NCI-H146 (cell line): Measurements from ENCODE around the gene PRPF6.

ENCODE experiments used
- DNase-seq: peaks from one replicate; lab custom pipeline; 2025; lab: John Stamatoyannopoulos, UW

PRPF6 gene

GRCh38 chr20:64049060-64049877 lies 68.3 kb downstream of the PRPF6 start, which contains the start of gene SOX18:
TSS of gene SOX18 (minus strand) at chr20:64049639. CDS start at chr20:64049516, 123 bp downstream.
- DNase-seq, result peak; percentile 34

GRCh38 chr20:64049878-64050260 lies 68.9 kb downstream of the PRPF6 start:
- no peak for DNase-seq

GRCh38 chr20:64050261-64051032 lies 69.5 kb downstream of the PRPF6 start:
- no peak for DNase-seq

- DNase-seq, result no peak
These were observed 70.1 kb downstream of the PRPF6 start for GRCh38 chr20:64051033-64051452.

- DNase-seq, result no peak
These were observed 70.8 kb downstream of the PRPF6 start for GRCh38 chr20:64051561-64052325.

- no peak for DNase-seq
These were observed 71.4 kb downstream of the PRPF6 start for GRCh38 chr20:64052326-64052722.

GRCh38 chr20:64052987-64053840 lies 72.3 kb downstream of the PRPF6 start:
- no peak for DNase-seq

GRCh38 chr20:64053841-64054661 lies 73.1 kb downstream of the PRPF6 start:
- DNase-seq, result peak; percentile 21

GRCh38 chr20:64055396-64055892 lies 74.5 kb downstream of the PRPF6 start:
- DNase-seq, result no peak

GRCh38 chr20:64055893-64056638 lies 75.1 kb downstream of the PRPF6 start:
- no peak for DNase-seq

- no peak for DNase-seq
These were observed 75.6 kb downstream of the PRPF6 start for GRCh38 chr20:64056639-64056888.

- DNase-seq, result no peak
These were observed 76.1 kb downstream of the PRPF6 start for GRCh38 chr20:64056889-64057627.

GRCh38 chr20:64057628-64058498 lies 76.9 kb downstream of the PRPF6 start:
- DNase-seq, result peak; percentile 82

GRCh38 chr20:64058536-64058935 lies 77.6 kb downstream of the PRPF6 start:
- no peak for DNase-seq

GRCh38 chr20:64062276-64062595 lies 81.3 kb downstream of the PRPF6 start:
- DNase-seq, result no peak

- peak; percentile 96 for DNase-seq
These were observed 81.9 kb downstream of the PRPF6 start, which contains the start of gene TCEA2 for GRCh38 chr20:64062596-64063388. TSS of gene TCEA2 (plus strand) at chr20:64063198. CDS start at chr20:64063313, 115 bp downstream.

- no peak for DNase-seq
These were observed 82.6 kb downstream of the PRPF6 start for GRCh38 chr20:64063389-64064144.
